T-helper 1 cell (primary cell): ENCODE measurements around the gene SYNJ2.
"Not testable (repeated sequence)": the region's sequence is repeated elsewhere in the genome, so short reads cannot be mapped to it uniquely, and the experiment has no call there.

ENCODE experiments used
- DNase-seq, 5 donors: peaks; one replicate each; pipeline ENCODE4 v3.0.0-alpha.2; 2012 to 2020

Gene SYNJ2

DNA sequence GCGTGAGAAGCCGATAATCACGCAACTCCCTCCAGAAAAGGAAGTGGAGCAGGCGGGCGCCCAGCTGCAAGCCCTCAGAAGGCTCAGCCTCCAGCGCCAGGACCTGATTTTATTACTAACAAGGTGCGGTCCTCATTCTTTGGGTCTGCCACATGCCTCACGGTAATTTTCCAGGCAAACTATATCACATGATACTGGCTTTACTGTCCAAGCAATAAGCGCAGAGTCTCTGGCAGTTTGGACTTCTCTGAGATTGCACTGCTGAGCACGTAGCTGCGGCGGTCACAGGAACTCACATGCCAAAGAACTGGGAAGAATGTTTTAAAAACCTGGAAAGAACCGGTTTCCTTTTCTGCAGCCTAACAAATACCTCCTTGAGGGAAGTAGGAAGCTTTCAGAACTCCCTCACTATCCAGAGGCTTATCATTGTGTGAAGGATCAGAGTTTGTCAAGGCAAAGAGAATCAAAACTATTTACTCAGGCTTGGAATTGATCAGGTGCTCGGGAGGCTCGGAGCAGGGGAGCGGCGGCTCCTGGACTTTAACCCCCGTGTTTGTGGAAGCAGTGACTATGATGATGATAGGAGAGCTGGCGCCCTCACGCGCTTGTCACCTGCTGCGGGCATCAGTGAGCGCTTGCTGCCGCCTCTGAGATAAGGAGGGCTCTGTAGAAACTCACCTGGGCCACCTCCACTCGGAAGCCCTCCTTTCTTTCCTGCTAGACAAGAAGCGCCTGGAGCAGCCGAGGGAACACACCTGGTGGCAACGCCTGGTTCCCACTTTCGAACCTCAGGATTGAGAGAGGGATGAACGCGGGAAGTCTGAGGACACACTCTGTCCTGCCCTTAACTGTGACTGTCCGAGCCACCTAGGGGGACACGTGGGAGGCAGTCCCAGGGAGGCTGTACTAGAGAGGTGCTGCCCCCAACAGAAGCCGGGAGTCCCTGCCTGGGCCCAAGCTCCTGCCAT lies 27.2 kb upstream of the SYNJ2 start:
- DNase-seq = no peak

DNA sequence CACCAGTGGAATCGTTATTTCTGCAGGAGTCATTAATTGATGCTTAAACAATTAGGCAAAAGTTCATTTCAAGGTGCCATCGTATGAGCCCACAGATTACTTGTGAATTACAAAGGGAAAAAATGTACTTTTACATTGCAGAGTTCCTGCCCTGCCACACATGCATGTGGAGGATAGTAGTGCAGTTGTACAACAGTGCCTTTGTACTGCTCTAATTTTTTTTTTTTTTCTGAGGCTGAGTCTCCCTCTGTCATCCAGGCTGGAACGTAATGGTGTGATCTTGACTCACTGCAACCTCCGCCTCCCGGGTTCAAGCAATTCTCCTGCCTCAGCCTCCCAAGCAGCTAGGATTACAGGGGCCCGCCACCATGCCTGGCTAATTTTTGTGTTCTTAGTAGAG lies 26.0 kb upstream of the SYNJ2 start:
- no peak for DNase-seq

- no peak for DNase-seq
These were observed 25.4 kb upstream of the SYNJ2 start for GRCh38 chr6:157956171-157956730.

DNA sequence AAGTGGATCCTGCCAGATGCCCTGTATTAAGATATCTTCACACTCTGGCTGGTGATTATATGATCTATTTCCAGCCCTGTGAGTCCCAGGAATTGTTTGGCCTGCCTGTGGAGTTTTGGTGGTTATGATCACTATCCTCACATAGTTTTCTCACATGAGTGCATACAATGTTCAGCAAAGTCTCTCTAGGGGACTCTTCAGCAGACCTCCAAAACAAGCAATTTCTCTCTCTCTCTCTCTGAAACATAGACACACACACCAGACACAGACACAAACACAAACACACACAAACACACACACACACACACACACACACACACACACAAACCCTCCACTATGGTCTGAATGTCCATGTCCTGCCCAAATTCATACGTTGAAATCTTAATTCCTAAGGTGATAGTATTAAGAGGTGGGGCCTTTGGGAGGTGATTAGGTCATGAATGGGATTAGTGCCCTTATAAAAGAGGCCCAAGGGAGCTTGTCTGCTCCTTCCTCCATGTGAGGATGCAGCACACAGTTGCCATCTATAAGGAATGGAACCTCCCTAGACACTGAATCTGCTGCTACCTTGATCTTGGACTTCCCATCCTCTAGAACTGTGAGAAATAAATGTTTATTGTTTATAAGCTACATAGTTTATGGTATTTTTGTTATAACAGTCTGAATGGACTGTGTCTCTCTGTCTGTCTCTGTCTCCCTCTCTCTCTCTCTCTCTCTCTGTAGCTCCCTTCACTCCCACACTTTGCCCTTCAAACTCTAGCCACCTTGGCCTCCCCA lies 22.0 kb upstream of the SYNJ2 start:
- no peak for DNase-seq

DNA sequence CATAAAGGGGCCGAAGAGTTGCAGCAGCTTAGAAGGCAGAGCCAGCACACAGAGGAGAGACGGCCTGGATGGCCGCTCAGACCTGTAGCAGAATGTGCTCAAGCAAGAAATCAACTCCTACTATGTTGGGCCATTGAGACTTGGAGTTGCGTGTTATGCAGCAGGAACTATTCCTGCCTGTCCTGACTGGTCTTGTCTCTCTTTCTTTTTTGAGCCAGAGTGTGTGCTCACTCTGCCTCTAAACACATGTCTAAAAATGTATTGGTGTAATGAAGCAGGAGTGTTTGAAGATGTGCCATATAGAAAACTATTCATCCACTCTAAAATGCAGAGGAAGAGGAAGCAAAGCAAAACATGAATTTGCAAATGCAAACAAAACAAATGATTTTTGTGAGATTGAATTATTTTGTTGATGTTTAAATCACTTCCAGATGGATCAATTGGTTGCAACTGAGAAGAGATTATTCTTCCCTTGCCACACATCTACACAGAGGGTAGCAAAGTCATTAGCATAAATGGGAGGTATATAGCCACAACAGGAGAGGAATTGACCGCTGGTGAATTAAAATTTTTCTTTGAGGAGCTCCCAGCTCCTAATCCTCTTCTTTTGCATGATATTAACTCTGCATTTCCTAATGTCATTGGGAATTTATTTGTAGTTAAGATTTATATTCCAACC lies 20.4 kb upstream of the SYNJ2 start:
- no peak for DNase-seq

DNA sequence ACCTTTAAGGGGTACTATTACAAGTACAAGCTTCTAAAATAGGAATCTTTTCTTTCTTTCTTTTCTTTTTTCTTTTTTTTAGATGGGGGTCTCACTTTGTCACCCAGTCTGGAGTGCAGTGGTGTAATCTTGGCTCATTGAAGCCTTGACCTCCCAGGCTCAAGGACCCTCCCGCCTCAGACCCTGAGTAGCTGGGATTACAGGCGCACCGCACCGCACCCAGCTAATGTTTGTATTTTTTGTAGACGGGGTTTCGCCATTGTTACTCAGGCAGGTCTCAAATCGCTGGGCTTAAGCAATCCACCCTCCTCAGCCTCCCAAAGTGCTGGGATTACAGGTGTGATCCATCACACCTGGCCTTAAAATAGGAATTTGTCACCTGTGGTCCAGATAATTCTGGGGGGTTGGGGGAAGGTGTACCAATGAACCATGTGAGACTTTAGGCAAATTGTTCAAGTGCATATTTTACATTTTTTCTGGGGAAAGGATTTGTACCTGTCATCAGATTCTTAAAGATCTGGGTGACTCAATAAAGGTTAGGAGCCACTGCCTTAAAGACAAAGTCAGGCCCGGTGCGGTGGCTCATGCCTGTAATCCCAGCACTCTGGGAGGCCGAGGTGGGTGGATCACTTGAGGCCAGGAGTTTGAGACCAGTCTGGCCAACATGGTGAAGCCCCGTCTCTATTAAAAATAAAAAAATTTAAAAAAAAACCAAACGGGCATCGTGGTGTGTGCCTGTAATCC lies 19.7 kb upstream of the SYNJ2 start:
- DNase-seq = no peak

GRCh38 chr6:157962601-157963302 lies 18.9 kb upstream of the SYNJ2 start:
- peak in 1 of 5 donors; percentile 63 for DNase-seq

DNA sequence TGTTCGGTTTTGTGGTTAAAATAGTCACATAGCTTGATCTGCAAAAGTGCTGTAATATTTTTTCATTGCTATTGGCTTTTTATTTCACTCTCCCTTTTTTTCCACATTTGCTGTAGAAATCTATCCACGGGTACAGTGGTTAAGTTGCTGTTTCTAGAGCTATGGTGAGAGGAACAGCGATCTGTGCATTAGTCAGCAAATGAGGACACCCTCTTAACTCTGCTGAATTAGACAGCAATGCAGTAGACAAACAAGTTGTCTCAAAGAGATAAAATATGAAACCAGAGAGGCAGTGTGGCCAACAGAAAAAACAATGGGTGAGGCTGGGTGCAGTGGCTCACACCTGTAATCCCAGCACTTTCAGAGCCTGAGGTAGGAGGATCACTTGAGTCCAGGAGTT lies 17.6 kb upstream of the SYNJ2 start:
- DNase-seq = no peak

DNA sequence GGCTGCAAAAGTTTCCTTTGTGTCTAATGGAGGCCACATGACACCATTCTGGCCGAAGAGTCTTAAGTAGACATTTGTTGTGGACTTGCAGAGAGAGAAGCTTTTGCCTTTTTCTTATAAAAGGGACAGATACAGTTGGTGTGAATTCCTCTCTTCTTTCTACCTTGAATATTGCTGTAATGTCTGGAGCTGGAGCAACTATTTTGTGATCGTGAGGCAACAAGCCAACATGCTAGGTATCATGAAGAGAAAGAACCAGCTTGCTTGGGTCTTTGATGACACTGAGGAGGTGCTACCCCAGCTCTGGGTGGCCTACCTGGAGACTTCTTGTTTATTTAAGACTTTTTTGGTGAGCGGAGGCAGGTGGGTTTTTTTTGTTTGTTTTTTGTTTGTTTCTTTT lies 16.3 kb upstream of the SYNJ2 start:
- DNase-seq = no peak

- DNase-seq = no peak
These were observed 15.1 kb upstream of the SYNJ2 start for GRCh38 chr6:157966589-157966977.

- no peak for DNase-seq
These were observed 14.6 kb upstream of the SYNJ2 start for GRCh38 chr6:157967020-157967419.

DNA sequence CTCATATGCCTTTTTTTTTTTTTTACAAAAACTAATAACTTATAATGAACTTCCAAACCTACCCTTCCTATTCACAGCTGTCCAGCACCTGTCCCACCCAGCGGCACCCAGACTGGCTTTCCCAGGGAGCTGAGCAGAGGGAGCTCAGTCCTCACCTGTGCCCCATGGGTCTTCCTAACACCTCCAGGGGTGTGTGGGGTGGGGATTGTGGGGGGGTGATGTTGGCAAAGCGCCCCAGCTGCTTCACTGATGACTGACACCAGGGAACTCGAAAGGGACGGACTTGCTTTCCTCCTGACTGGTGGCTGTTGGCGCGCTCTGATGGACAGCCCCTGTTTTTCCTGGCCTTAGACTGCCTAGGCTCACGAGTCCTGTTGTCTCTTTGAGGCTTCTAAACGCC lies 14.2 kb upstream of the SYNJ2 start:
- no peak for DNase-seq

- not testable (repeated sequence) for DNase-seq
These were observed 9.5 kb upstream of the SYNJ2 start for GRCh38 chr6:157972177-157972576.

- DNase-seq = no peak
These were observed 7.2 kb upstream of the SYNJ2 start for GRCh38 chr6:157974341-157974894.

DNA sequence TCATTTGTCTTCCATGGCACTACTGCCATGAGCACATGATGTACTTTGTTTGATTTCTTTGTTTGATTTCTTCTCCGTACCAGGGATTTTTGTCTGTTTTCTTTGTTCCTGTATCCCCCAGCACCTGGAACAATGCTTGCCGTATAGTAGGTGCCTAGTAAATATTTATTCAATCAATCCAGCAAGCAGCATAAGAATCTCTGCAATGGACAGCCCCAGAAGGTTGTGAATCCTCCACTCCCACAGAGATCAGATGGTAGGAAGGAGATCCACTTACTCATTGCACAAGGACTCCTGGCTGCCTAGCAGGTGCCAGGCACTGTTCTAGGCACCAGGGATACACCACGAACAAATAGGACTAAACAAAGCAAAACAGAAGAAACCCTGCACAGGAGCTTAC lies 6.7 kb upstream of the SYNJ2 start:
- no peak for DNase-seq

DNA sequence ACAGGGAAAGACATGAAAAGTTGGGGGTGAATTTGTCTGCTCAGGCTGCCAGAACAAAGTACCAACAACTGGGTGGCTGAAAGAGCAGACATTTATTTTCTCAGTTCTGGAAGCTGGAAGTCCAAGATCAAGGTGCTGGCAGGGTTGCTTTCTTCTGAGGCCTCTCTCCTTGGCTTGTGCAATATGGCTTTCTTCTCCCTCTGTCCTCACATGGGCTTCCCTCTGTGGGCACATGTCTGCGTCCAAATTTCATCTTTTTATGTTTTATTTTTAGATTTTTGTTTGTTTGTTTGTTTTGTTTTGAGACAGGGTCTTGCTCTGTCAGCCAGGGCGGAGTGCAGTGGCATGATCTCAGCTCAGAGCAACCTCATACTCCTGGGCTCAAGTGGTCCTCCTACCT lies 6.2 kb upstream of the SYNJ2 start:
- DNase-seq = no peak

- DNase-seq = no peak
These were observed 5.1 kb upstream of the SYNJ2 start for GRCh38 chr6:157976345-157977175.

DNA sequence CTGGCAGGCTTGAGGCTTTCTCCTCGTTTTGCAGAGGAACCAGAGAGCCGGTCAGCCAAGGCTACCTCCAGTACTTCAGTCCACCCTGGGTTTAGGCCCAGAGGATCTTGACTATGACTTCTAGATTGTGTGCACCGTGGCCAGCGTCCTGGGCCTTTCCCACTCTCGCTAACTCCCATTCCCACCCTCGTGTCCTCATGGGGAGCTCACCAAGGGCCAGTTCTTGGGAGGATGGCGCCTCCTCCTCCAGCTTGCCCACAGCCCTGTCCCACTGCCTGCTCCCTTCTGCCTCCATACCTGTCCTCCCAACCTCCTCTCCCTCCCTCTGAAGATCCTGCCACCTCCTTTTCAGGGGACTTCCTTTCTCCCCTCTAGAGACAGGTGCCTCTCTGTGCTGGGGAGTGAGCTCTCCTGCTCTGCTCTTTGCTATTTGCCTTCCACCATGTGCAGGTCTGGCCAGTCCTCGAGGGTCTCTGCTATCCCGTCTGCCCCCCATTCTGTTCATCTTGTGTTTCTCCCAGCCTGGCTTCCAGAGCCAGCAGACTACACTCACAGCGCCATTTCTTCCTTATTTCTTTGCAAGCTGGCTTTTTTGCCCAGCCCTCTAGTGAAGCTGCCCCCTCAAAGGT lies 4.4 kb upstream of the SYNJ2 start:
- no peak for DNase-seq

- no peak for DNase-seq
These were observed 3.5 kb upstream of the SYNJ2 start for GRCh38 chr6:157978021-157978783.
